Activated CD4-positive, CD25-positive, alpha-beta regulatory T cell (primary cell): ENCODE measurements around the gene KLRC4.
"Not testable (repeated sequence)": the region's sequence is repeated elsewhere in the genome, so short reads cannot be mapped to it uniquely, and the experiment has no call there.

Source experiments
- DNase-seq, 4 experiments: peaks; one replicate each; lab custom pipeline; 2025; lab: John Stamatoyannopoulos, UW

KLRC4 gene, protein sequence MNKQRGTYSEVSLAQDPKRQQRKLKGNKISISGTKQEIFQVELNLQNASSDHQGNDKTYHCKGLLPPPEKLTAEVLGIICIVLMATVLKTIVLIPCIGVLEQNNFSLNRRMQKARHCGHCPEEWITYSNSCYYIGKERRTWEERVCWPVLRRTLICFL

DNA sequence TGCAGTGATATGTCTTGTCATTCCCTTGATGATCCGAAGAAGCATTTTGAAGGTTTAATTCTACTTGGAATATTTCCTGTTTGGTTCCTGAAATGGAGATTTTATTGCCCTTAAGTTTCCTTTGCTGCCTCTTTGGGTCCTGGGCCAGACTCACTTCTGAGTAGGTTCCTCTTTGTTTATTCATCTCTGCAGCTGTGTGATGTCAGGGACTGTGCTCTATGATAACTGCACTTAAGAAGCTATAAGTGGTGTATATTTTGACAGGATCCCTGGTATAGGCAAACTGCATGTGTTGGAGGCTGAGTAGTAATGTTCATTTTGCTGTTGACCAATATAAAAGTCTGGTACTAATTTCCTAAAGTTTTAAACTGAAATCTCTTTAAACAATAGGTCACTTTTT is at the start of gene KLRC4:
KLRC4 (minus strand) TSS at position 366 of the 400 bp plus-strand sequence; CDS start at position 184, 182 bp downstream.
- no peak for DNase-seq

- DNase-seq: no peak
These were observed 48.2 kb upstream of the KLRC4 start for GRCh38 chr12:10457760-10458159.

GRCh38 chr12:10456856-10457255 is 47.3 kb upstream of the KLRC4 start:
- DNase-seq: no peak

DNA sequence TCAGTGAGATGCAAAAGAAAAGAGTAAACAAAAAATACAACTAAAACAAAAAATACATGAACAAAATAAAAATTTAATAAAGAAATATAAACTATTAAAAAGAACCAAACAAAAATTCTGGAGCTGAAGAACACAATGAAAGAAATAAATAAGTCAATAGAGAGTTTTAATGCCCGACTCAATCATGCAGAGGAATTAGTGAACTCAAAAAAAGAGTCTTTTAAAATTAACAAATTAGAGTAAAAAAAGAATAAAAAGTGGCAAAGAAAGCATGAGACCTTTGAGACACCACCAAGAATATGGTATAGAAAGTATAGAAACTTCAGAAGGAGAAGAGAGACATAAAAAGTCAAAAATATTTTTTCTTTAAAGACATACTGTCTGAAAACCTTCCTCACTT is 46.2 kb upstream of the KLRC4 start:
- no peak for DNase-seq

GRCh38 chr12:10454531-10454930 is 45.0 kb upstream of the KLRC4 start:
- DNase-seq: no peak

- no peak for DNase-seq
These were observed 43.6 kb upstream of the KLRC4 start, which contains the start of gene KLRC1 for GRCh38 chr12:10453156-10453555. KLRC1 (minus strand) TSS chr12:10453377; CDS start chr12:10451156, 2,221 bp downstream.

GRCh38 chr12:10448236-10448635 is 38.7 kb upstream of the KLRC4 start:
- DNase-seq: no peak

GRCh38 chr12:10446052-10446451 is 36.5 kb upstream of the KLRC4 start:
- not testable (repeated sequence) for DNase-seq

DNA sequence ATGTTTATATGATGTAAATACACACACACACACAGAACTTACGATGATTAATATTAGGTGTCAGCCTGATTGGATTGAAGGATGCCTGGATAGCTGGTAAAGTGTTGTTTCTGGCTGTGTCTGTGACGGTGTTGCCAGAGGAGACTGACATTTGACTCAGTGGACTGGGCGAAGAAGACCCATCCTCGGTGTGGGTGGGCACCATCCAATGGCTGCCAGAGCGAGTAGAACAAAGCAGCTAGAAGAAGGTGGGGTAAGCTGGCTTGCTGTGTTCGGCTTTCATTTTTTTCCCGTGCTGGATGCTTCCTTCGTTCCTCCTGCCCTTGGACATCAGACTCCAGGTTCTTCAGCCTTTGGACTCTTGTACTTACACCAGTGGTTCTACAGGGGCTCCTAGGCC is 31.6 kb upstream of the KLRC4 start:
- DNase-seq: not testable (repeated sequence)

- not testable (repeated sequence) for DNase-seq
These were observed 30.2 kb upstream of the KLRC4 start for GRCh38 chr12:10439608-10440274.

GRCh38 chr12:10437601-10438000 is 28.0 kb upstream of the KLRC4 start:
- DNase-seq: not testable (repeated sequence)

DNA sequence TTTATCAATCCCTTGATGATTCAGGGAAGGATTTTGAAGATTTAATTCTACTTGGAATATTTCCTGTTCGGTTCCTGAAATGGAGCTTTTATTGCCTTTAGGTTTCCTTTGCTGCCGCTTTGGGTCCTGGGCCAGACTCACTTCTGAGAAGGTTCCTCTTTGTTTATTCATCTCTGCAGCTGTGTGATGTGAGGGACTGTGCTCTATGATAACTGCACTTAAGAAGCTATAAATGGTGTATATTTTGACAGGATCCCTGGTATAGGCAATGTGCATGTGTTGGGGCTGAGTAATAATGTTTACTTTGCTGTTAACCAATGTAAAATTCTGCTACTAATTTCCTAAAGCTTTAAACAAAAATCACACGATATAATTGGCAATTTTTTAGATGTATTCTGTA is 26.3 kb upstream of the KLRC4 start, which contains the start of gene KLRC2:
KLRC2 (minus strand) TSS at position 195 of the 400 bp plus-strand sequence; CDS start at position 171, 24 bp downstream.
- DNase-seq: not testable (repeated sequence)

DNA sequence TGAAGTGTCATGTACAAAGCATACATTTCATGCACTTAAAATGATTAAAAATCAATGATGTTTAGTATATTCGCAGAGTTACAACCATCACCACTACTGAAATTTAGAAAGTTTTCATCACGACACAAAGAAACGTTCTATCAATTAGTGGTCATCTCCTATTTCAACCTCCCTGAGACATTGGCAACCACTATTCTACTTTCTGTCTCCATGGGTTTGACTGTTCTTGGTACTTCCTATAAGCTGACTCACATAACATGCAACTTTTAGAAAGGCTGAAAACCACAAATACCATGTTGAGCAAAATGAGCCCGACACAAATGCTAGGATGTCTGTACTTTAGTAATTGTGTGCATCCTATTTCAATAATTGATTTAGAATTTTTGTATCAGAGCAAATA is 21.1 kb upstream of the KLRC4 start:
- DNase-seq: not testable (repeated sequence)

DNA sequence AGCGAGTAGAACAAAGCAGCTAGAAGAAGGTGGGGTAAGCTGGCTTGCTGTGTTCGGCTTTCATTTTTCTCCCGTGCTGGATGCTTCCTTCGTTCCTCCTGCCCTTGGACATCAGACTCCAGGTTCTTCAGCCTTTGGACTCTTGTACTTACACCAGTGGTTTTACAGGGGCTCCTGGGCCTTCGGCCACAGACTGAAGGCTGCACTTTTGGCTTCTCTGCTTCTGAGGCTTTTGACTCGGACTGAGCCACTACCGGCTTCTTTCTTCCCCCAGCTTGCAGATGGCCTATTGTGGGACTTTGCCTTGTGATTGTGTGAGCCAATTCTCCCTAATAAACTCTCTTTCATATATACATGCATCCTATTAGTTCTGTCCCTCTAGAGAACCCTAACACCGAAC is 16.4 kb upstream of the KLRC4 start:
- not testable (repeated sequence) for DNase-seq

- not testable (repeated sequence) for DNase-seq
These were observed 14.8 kb upstream of the KLRC4 start for GRCh38 chr12:10424260-10424899.

DNA sequence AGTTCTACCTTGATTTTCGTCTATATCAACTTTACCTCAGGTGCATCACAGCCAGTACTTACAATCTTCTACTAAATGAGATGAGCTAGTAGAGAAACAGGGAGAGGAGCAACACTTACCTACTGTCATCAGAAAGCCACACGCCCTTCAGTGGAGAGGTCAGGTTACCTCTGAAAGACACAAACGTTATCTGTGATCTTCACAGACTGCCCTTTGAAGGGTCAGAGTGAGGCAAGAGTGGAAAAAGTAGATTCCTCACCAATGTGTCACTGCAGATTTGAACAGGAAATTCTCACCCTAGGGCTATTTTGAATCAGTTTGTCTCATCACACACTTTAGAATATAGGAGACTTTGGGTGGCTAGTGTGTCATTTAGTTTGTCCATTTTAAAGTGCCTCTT is 12.6 kb upstream of the KLRC4 start:
- not testable (repeated sequence) for DNase-seq

- DNase-seq: not testable (repeated sequence)
These were observed 10.8 kb upstream of the KLRC4 start, which contains the start of gene KLRC3 for GRCh38 chr12:10420334-10420733. KLRC3 (minus strand) TSS chr12:10420595; CDS start chr12:10420550, 45 bp downstream.

DNA sequence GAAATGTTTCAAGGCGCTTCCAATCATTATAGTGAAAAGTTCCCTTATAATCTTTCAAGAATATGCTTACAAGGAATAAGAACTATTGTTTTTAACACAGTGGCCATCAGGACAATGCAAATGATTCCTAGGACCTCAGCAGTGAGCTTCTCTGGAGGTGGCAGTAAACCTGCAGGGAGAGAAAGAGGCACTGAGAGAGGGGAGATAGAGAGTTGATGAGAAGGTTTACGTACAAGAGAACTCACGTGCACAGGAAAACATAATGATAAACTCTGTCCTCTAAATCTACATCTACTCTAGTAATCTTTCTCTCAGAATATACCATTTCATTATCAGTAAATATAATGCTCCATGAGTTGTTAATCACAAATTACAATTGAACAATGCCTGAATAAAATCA is 715 bp downstream of the KLRC4 start:
- no peak for DNase-seq

DNA sequence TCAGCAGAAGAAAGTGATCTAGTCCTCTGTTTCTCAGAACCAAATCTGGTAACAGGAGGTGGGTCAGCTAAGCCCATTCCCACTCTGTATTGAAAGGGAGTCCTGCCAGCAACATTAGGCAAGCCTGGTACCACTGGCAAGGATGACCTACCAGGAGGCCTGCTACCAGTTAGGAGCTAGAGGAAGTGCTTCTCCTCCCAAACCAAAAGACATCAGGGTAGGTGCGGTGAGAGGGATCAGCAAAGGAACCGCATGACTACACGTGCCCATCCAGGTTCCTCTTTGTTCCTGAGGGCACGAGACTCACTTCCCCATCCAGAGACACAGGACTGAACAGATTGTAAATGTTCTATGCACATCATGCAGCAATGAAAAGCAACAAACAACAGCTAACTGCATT is 2.8 kb downstream of the KLRC4 start:
- no peak for DNase-seq

- DNase-seq: no peak
These were observed 4.3 kb downstream of the KLRC4 start for GRCh38 chr12:10405294-10405693.

- no peak for DNase-seq
These were observed 4.8 kb downstream of the KLRC4 start for GRCh38 chr12:10404798-10405197.

GRCh38 chr12:10400829-10401228 is 8.7 kb downstream of the KLRC4 start:
- DNase-seq: no peak

DNA sequence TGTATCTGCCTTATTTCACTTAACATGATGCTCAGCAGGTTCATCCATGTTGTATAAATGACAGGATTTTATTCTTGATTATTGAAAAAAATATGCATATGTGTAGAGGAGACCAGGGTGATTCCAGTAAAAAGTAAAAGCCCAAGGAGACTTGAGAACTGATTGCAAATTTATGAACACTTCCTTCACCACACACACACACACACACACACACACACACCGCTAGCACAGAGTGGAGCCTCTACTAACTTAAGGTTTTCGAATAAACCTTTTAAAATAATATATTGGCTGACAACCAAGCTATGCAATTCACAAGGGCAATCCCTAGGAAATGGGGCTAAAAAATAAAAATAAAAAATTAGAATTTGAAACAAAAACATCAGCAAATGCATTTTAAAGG is 11.4 kb downstream of the KLRC4 start:
- no peak for DNase-seq
